H9 (cell line): ENCODE measurements around the gene WDR7. TPM values are rescaled to one million over a fixed set of nuclear protein-coding genes. Genes with fewer than 3 reads are reported as not detected.

Experiments used
- DNase-seq: peaks from one replicate; pipeline ENCODE4 v3.0.0-alpha.2; 2017
- H2AFZ ChIP-seq: one replicate; pipeline ENCODE4 v1.6.1; 2013; ENCODE audit warnings: mild to moderate bottlenecking, low read length, control low read depth, moderate library complexity
- H2AK5ac ChIP-seq: 2 replicates; pipeline ENCODE4 v1.6.1; 2013; ENCODE audit warnings: low read length, control low read depth, mixed read lengths; ENCODE audit not compliant: insufficient read length
- H2BK120ac ChIP-seq: one replicate; pipeline ENCODE4 v1.6.1; 2013; ENCODE audit warnings: low read depth, mild to moderate bottlenecking, low read length, control low read depth, inconsistent platforms; ENCODE audit not compliant: poor library complexity, severe bottlenecking
- H2BK12ac ChIP-seq: 2 replicates; pipeline ENCODE4 v1.6.1; 2013; ENCODE audit warnings: low read length, control low read depth, mixed read lengths, low read depth; ENCODE audit not compliant: insufficient read length
- H2BK15ac ChIP-seq: 2 replicates; pipeline ENCODE4 v1.6.1; 2013; ENCODE audit warnings: low read depth, low read length, control low read depth
- H2BK20ac ChIP-seq: one replicate; pipeline ENCODE4 v1.6.1; 2013; ENCODE audit warnings: low read depth, mild to moderate bottlenecking, low read length, control low read depth, inconsistent platforms; ENCODE audit not compliant: poor library complexity, severe bottlenecking
- H2BK5ac ChIP-seq: 2 replicates; pipeline ENCODE4 v1.6.1; 2013; ENCODE audit warnings: low read length, control low read depth, mixed read lengths; ENCODE audit not compliant: insufficient read length
- H3K14ac ChIP-seq: 2 replicates; pipeline ENCODE4 v1.6.1; 2013; ENCODE audit warnings: low read length, control low read depth; ENCODE audit not compliant: insufficient read depth
- H3K18ac ChIP-seq: 2 replicates; pipeline ENCODE4 v1.6.1; 2013; ENCODE audit warnings: low read depth, mild to moderate bottlenecking, mixed read lengths, low read length, control low read depth; ENCODE audit not compliant: insufficient read length
- H3K23ac ChIP-seq: 2 replicates; pipeline ENCODE4 v1.6.1; 2013; ENCODE audit warnings: low read length, control low read depth, mixed read lengths, low read depth; ENCODE audit not compliant: insufficient read length
- H3K23me2 ChIP-seq: 2 replicates; pipeline ENCODE4 v1.6.1; 2013; ENCODE audit warnings: low read depth, mild to moderate bottlenecking, mixed read lengths, low read length, control low read depth; ENCODE audit not compliant: insufficient read length, poor library complexity, severe bottlenecking
- H3K27ac ChIP-seq: 2 replicates; pipeline ENCODE4 v1.5.1; 2013; ENCODE audit warnings: low read length, control low read depth, mixed read lengths, low read depth; ENCODE audit not compliant: insufficient read length
- H3K27me3 ChIP-seq: 2 replicates; pipeline ENCODE4 v1.6.1; 2013; ENCODE audit warnings: low read length, control low read depth, inconsistent platforms; ENCODE audit not compliant: insufficient read depth
- H3K4ac ChIP-seq: 2 replicates; pipeline ENCODE4 v1.6.1; 2013; ENCODE audit warnings: low read depth, mild to moderate bottlenecking, control low read depth, inconsistent platforms, low read length, moderate library complexity
- H3K4me1 ChIP-seq: 2 replicates; pipeline ENCODE4 v1.6.1; 2013; ENCODE audit warnings: low read length, control low read depth, inconsistent platforms; ENCODE audit not compliant: insufficient read depth
- H3K4me2 ChIP-seq: 2 replicates; pipeline ENCODE4 v1.6.1; 2013; ENCODE audit warnings: low read length, control low read depth, mixed read lengths; ENCODE audit not compliant: insufficient read length, insufficient read depth
- H3K56ac ChIP-seq: 2 replicates; pipeline ENCODE4 v1.6.1; 2013; ENCODE audit warnings: low read depth, mild to moderate bottlenecking, mixed read lengths, low read length, control low read depth; ENCODE audit not compliant: insufficient read length
- H3K79me1 ChIP-seq: 2 replicates; pipeline ENCODE4 v1.6.1; 2013; ENCODE audit warnings: low read depth, mild to moderate bottlenecking, moderate library complexity, low read length, control low read depth, inconsistent platforms; ENCODE audit not compliant: insufficient read depth, poor library complexity, severe bottlenecking
- H3K79me2 ChIP-seq: 2 replicates; pipeline ENCODE4 v1.6.1; 2013; ENCODE audit warnings: low read length, control low read depth, inconsistent platforms; ENCODE audit not compliant: insufficient read depth
- H3K9ac ChIP-seq: 2 replicates; pipeline ENCODE4 v1.6.1; 2013; ENCODE audit warnings: low read length, control low read depth, mixed read lengths; ENCODE audit not compliant: insufficient read length; ENCODE audit errors: extremely low read depth
- H3K9me3 ChIP-seq: one replicate; pipeline ENCODE4 v1.6.1; 2013; ENCODE audit warnings: low read depth, low read length, inconsistent platforms; ENCODE audit not compliant: control insufficient read depth
- H3T11ph ChIP-seq: one replicate; pipeline ENCODE4 v1.6.1; 2013; ENCODE audit warnings: mild to moderate bottlenecking, low read length, control low read depth, inconsistent platforms
- H4K20me1 ChIP-seq: one replicate; pipeline ENCODE4 v1.6.1; 2013; ENCODE audit not compliant: control insufficient read depth, insufficient read length, insufficient read depth
- H4K5ac ChIP-seq: 2 replicates; pipeline ENCODE4 v1.6.1; 2013; ENCODE audit warnings: low read depth, mild to moderate bottlenecking, mixed read lengths, low read length, control low read depth; ENCODE audit not compliant: insufficient read length
- H4K8ac ChIP-seq: replicated peaks from 2 replicates; pipeline ENCODE4 v1.6.1; 2013; ENCODE audit warnings: low read length, control low read depth, mixed read lengths, low read depth; ENCODE audit not compliant: insufficient read length
- H4K91ac ChIP-seq: 2 replicates; pipeline ENCODE4 v1.6.1; 2013; ENCODE audit warnings: low read depth, mild to moderate bottlenecking, moderate library complexity, mixed read lengths, low read length, control low read depth; ENCODE audit not compliant: insufficient read length
- H3K27ac Mint-ChIP-seq, 3 experiments: 2 replicates in 2 of 3; 3 replicates in 1 of 3; pipeline ENCODE4 v1.8.0; 2020 to 2021; ENCODE audit warnings: mixed read lengths in 3 of 3, mild to moderate bottlenecking in 1 of 3, moderate library complexity in 1 of 3
- H3K27me3 Mint-ChIP-seq: 2 replicates; pipeline ENCODE4 v1.8.0; 2021; ENCODE audit warnings: low read depth, mild to moderate bottlenecking, moderate library complexity, mixed read lengths
- H3K36me3 Mint-ChIP-seq, 3 experiments: 2 replicates in 2 of 3; 3 replicates in 1 of 3; pipeline ENCODE4 v1.8.0; 2020 to 2021; ENCODE audit warnings: low read depth in 3 of 3, mixed read lengths in 3 of 3; ENCODE audit not compliant: insufficient read depth in 1 of 3
- H3K4me1 Mint-ChIP-seq, 2 experiments: 2 replicates each; pipeline ENCODE4 v1.8.0; 2020; ENCODE audit warnings: mixed read lengths in 2 of 2
- H3K4me3 Mint-ChIP-seq, 2 experiments: 2 replicates in 1 of 2; 3 replicates in 1 of 2; pipeline ENCODE4 v1.8.0; 2020 to 2021; ENCODE audit warnings: mild to moderate bottlenecking in 2 of 2, mixed read lengths in 2 of 2, moderate library complexity in 1 of 2
- H3K9me3 Mint-ChIP-seq, 2 experiments: 2 replicates in 1 of 2; 3 replicates in 1 of 2; pipeline ENCODE4 v1.8.0; 2020; ENCODE audit warnings: mild to moderate bottlenecking in 2 of 2, mixed read lengths in 2 of 2, moderate library complexity in 1 of 2
- WGBS: extraction: QIAGEN DNeasy Blood & Tissue Kit; methylation state at CpG from one replicate; pipeline ENCODE4 v1.1.7; 2013; ENCODE audit warnings: missing lambda C conversion rate, low lambda C conversion rate, mixed read lengths; ENCODE audit not compliant: insufficient read length; ENCODE audit errors: extremely low coverage; 5-methylcytosine and 5-hydroxymethylcytosine counted together
- total RNA-seq: library from RNA; stranded (reverse); gene quantifications from 2 replicates; pipeline ENCODE4 v1.2.1, GENCODE V29; 2021
- TF ChIP-seq, protein P1 (sequence below): fragments of 200-600 bp; sonication (generic); conservative IDR thresholded peaks from 3 replicates; pipeline ENCODE4 v1.8.0; 2021; ENCODE audit warnings: antibody characterized with exemption, mild to moderate bottlenecking

The WDR7 gene
- total RNA-seq, 1 experiment from 2014 or later, result 14.8 TPM

- no peak overlapping the region for H2BK20ac ChIP-seq
- no peak overlapping the region for H3K56ac ChIP-seq
- H3T11ph ChIP-seq, result no peak overlapping the region
- no peak overlapping the region for H4K8ac ChIP-seq
- H3K9me3 ChIP-seq, result no peaks in the 10 kb centered on the region
- H3K4me1 ChIP-seq, result peaks cover 4% of the 10 kb centered on the region; the same call in 1 of the 2 replicates
- Mint-ChIP-seq H3K27me3 (no peaks in the 10 kb centered on the region), H3K36me3 (no peaks in the 10 kb centered on the region), H3K4me3 (no peak overlapping the region), H3K4me1 (peaks cover 3% of the 10 kb centered on the region in 2 experiments; a peak in 3 of 4 replicates), H3K27ac (no peak overlapping the region; a peak in 2 of 7 replicates), H3K9me3 (no peaks in the 10 kb centered on the region)
- no peaks in the 10 kb centered on the region for H4K20me1 ChIP-seq
- H2BK5ac ChIP-seq, result no peak overlapping the region
- no peaks in the 10 kb centered on the region for H3K23me2 ChIP-seq
- TF ChIP-seq, protein P1, sequence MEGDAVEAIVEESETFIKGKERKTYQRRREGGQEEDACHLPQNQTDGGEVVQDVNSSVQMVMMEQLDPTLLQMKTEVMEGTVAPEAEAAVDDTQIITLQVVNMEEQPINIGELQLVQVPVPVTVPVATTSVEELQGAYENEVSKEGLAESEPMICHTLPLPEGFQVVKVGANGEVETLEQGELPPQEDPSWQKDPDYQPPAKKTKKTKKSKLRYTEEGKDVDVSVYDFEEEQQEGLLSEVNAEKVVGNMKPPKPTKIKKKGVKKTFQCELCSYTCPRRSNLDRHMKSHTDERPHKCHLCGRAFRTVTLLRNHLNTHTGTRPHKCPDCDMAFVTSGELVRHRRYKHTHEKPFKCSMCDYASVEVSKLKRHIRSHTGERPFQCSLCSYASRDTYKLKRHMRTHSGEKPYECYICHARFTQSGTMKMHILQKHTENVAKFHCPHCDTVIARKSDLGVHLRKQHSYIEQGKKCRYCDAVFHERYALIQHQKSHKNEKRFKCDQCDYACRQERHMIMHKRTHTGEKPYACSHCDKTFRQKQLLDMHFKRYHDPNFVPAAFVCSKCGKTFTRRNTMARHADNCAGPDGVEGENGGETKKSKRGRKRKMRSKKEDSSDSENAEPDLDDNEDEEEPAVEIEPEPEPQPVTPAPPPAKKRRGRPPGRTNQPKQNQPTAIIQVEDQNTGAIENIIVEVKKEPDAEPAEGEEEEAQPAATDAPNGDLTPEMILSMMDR, result no peak
- no peak overlapping the region for H4K91ac ChIP-seq
- H2AK5ac ChIP-seq, result no peak overlapping the region
- H2BK12ac ChIP-seq, result no peak overlapping the region
- no peak for DNase-seq
- H3K79me1 ChIP-seq, result no peaks in the 10 kb centered on the region
- WGBS, result no CpG with 5 or more reads among the region's 1 CpG
- H3K9ac ChIP-seq, result no peak overlapping the region
- H3K27me3 ChIP-seq, result no peaks in the 10 kb centered on the region
- no peaks in the 10 kb centered on the region for H3K79me2 ChIP-seq
- no peak overlapping the region for H3K18ac ChIP-seq
- no peak overlapping the region for H3K4ac ChIP-seq
- H2BK15ac ChIP-seq, result no peak overlapping the region
- H3K27ac ChIP-seq, result no peak overlapping the region
- no peak overlapping the region for H3K14ac ChIP-seq
- no peak overlapping the region for H3K23ac ChIP-seq
- H4K5ac ChIP-seq, result no peak overlapping the region
- no peak overlapping the region for H2AFZ ChIP-seq
- no peak overlapping the region for H3K4me2 ChIP-seq
- no peak overlapping the region for H2BK120ac ChIP-seq
These were observed 239.5 kb downstream of the WDR7 start for GRCh38 chr18:56890632-56891031.
